Measurements from ENCODE around the gene LRSAM1.

DNA sequence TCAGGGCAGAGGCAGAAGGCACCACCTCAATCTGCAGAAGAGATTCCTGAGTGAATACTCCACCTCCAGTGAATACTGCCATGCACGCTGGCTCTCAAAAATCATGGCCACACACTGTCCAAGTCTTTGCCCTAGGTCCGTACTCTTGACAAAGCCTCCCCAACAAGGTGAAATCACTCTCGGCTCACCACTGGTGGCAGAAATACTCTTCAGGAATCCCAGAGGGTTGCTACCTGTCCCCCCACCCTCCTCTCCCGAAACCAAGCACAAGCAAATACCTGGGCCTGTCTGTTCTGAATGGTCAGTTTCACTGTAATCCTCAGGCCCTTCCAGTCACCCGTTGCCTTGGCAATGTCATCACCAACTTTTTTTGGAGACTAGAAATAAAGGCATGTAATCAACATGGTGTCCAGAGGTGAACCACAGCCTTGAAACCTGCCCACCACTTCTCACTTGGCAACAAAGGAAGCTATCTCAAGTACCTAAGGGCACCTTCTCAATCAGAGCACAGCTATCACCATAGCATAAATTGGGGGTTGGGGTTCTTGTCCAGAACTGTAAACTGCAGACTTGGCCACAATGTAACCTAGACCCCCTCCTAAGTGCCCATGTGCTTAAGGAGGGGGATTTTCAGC is 1.9 kb upstream of the LRSAM1 start:
- TF ChIP-seq, protein P1, sequence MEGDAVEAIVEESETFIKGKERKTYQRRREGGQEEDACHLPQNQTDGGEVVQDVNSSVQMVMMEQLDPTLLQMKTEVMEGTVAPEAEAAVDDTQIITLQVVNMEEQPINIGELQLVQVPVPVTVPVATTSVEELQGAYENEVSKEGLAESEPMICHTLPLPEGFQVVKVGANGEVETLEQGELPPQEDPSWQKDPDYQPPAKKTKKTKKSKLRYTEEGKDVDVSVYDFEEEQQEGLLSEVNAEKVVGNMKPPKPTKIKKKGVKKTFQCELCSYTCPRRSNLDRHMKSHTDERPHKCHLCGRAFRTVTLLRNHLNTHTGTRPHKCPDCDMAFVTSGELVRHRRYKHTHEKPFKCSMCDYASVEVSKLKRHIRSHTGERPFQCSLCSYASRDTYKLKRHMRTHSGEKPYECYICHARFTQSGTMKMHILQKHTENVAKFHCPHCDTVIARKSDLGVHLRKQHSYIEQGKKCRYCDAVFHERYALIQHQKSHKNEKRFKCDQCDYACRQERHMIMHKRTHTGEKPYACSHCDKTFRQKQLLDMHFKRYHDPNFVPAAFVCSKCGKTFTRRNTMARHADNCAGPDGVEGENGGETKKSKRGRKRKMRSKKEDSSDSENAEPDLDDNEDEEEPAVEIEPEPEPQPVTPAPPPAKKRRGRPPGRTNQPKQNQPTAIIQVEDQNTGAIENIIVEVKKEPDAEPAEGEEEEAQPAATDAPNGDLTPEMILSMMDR (IDR thresholded peaks at IDR 0.05): no peak
- TF ChIP-seq POLR2A (IDR thresholded peaks at IDR 0.05): no peak
